ENCODE data around the gene ELMO3.
A peak's percentile ranks its signal among the peaks of the same experiment; 100 is the strongest.

ELMO3 gene

DNA sequence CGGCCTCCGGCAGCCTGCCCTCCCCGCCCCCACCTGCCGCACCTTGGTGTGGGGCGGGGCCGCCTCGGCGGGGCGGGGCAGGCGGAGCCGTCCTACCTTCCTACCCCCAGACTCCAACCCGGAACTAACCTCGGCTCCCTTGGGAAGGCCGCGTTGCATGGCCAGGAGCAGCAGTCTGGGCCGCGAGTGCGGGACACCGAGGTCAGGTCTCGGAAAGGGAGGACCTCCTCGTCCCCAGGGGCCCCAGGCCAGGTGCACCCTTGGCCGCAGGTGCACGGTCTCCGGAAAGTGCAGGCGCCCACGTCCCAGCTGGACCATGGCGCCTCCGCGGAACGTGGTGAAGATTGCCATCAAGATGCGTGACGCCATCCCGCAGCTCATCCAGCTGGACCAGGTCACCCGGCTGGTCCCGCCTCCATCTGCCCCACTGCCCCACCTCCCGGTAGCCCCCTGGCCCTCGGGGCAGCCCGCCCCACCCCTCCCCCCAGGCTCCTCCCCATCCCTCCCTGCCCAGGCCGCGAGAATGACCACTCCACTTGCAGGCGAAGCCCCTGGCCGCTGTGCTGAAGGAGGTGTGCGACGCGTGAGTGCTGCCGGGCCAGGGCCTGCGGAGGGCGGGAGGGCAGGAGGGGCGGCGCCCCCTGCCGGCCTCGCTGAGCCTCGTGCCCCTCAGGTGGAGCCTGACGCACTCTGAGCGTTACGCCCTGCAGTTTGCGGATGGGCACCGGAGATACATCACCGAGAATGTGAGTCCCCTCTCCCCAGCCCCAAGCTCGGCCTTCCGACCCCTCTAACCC lies at the start of gene ELMO3:
Gene ELMO3 (plus strand): TSS at position 121 of the 797 bp plus-strand sequence. CDS start 196 bp downstream, at position 317.
- no peak for DNase-seq (ENCODE audit: low read depth)

DNA sequence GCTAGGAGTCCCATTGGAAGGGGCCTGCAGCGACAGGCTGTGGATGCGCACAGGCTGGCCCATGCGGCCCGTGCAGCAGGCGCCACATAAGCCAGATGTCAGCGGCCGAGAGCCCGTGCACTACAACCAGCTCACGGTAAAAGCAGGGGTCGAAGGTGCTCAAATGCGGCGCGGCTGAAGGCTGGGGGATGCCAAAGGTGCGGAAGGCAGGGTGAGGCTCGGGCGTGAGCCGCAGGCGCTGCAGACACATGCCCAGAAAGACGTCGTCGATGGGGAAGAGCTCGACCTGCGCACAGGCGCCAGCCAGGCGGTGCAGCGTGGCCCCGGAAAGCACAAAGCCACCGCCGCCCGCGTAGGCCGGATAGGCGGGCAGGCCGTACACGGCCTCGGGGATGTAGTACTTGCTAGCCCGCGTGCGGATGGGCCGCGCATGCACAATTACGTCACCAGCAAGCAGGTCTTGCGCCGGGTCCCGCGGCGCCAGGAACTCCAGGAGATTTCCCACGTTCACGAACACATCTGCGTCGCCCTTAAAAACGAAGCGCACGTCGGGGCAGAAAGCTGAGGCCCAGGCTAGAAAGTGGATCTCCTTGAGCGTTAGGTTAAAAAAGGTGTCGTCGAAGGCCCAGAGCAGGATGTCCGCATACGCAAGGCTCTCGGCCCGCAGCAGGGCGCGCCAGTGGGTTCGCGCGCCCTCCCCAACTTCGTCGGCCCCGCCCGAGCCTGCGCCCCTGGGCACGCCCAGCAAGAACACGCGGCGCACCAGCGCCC lies 49.5 kb upstream of the ELMO3 start:
- DNase-seq (ENCODE audit: low read depth): no peak

GRCh38 chr16:67150047-67150832 lies 48.7 kb upstream of the ELMO3 start:
- peak; percentile 65 for DNase-seq (ENCODE audit: low read depth)

DNA sequence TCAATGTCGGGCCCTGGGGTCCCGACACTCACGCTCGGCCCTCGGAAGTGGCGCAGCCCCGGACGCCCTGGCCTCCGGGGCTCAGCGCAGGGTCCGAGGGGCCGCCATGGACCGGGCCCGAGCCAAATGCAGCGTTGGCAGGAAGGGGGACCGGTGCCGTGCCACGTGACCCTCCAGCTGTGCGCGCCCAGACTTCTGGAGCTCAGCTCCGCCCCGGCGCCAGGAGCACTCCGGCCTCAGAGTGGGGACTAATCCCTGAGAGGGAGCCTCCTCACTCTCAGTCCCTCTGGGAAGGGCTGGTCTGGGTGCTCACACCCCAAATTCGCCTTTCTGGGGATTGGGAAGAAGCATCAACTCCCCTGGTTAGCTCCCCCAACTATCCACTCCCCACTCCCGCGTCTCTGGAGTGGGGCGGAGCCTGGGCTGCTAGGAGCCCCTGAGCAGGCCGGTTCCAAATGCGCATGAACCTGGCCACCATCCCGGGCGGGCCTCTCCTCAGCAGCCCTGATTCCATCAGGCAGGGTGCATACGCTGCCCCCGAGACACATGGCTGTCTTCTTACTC lies 48.0 kb upstream of the ELMO3 start, which contains the start of gene B3GNT9:
Gene B3GNT9 (minus strand): TSS at position 166 of the 564 bp plus-strand sequence. CDS start 513 bp downstream, outside the sequence.
- peak; percentile 79 for DNase-seq (ENCODE audit: low read depth)

DNA sequence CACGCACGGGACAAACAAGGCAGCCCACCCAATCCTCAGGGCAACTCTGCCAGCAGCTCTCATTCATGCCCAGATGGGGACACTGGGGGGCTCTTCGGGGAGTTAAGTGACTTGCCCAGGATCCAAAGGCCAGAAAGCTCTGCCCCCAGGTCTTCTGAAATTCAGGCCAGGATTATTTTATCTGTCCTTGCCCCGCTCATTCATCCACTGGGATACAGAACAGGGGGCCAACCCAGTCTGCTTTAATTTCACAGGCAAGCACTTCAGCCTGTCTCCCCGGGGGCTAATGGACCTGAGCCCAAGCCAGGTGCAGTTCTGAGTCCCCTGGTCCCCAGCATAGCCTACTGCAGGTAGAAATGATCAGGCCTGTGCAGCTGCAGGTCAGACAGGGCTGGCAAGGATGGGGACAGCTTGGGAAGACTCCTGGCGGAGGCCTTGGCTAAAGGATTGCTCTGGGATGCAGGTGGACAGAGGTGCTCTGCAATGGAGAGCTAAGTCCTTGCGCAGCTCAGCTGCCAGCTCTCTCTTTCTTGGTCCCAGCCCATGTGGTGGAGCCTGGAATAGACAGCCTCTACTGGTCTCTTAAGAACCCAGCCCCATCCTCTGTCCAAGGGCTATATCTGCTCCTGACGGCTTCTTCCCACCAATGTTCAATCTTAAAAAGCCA lies 47.4 kb upstream of the ELMO3 start:
- DNase-seq (ENCODE audit: low read depth): no peak

DNA sequence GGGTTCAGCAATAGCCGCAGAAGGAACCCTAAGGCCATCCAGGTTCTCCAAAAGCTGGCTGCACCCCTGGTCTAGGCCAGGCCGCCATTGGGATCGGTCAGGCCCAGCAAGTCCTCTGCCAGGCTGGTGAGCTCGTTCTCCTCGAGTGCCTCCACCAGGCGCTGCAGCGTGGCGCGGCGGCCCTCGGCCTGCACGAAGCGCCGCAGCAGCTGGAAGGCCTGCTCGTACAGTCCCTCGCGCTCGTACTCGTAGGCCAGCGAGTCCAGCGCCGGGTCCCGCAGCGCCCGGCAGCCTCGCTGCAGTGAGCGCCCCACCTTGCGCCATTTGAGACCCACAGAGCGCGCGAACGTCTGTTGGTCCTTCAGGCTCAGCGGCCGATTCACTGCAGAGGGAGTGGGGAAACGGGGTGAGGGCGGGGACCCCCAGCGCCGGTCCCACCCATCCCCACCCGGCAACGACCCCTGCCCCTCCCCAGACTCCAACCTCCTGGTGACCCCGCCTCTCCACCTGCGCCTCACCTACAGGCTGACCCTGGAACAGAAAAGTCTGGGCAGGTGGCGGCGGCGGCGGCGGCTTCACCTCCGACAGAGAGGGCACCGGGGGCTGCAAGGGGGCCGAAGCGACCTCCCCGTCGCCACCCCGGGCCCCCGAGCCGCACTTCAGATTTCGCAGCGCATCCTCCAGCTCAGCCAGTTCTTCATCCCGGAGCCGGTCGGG lies 44.2 kb upstream of the ELMO3 start:
- no peak for DNase-seq (ENCODE audit: low read depth)

DNA sequence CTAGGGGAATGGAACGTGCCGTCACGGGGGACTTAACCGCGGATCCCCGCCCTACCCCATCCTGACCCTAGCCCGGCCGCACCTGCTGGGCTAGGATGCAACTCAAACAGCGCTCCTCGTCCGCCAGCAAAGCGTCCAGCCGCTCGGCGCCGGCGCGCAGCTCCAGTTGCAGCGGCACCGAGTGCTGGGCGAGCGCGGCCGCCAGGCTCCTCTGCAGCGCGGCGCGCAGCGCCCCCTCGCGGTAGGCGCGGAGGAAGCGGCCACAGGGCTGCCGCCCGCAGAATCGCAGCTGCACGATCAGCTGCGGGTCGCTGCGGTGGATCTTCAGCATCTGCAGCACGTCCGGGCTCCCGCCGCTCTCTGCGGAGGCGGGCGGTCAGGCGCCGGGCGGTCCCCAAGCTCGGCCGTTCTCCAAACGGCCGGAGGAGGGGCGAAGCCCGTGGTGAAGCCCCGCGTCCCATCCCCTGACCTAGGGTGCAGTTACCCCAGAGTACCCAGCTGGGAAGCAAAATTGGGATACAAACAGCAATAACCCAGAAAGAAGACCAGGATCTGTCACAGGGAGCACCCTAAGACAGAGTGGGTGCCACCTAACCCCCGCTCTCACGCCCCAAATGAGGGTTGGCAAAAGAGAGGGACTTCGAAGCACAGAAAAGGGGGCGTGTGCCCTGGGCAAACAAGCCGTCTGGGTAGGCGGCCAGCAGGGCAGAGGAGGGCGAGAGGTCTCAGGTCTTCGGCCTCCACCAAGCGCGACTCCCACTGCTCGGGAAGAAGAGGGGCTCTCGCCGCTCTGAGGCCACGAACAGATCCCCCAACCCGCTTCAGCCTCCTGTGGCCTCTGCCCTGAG lies 43.4 kb upstream of the ELMO3 start:
- peak; percentile 71 for DNase-seq (ENCODE audit: low read depth)

DNA sequence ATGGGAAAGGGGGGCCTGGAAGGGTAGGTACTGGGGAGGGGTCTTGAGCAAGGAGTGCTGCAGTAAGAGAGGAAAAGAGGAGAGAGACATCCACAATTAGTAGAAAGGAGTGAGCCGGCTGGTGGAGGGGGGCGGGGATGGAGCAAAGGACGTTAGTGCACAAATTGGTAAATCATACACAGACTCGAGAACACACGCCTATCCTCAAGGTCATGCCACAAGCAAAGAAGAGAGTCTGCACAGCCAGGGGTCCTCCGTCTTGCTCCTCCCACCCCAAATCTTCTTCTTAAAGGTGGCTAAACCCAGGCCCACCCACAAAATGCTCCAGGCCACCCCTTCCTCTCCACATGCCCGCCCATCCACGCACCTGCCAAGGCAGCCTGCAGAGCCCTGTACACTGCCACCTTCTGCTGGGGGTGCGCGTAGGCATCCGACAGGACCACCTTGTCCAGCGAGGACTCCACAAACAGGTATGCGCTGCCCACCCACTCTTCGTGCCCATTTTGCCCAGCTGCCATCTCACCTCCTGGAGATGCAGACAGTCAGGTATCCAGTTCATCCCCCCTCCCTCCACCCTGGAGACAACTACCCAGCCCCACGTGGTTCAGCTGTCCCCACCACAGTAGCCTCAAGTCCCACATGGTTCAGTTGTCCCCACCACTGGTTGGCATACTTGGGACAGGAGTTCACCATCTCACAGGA lies 42.6 kb upstream of the ELMO3 start:
- no peak for DNase-seq (ENCODE audit: low read depth)

- DNase-seq (ENCODE audit: low read depth): no peak
Measured at GRCh38 chr16:67157106-67157748, 41.7 kb upstream of the ELMO3 start.

- DNase-seq (ENCODE audit: low read depth): no peak
Measured at GRCh38 chr16:67157892-67158635, 40.9 kb upstream of the ELMO3 start.

GRCh38 chr16:67158637-67159600 lies 40.0 kb upstream of the ELMO3 start:
- DNase-seq (ENCODE audit: low read depth): peak; percentile 53

DNA sequence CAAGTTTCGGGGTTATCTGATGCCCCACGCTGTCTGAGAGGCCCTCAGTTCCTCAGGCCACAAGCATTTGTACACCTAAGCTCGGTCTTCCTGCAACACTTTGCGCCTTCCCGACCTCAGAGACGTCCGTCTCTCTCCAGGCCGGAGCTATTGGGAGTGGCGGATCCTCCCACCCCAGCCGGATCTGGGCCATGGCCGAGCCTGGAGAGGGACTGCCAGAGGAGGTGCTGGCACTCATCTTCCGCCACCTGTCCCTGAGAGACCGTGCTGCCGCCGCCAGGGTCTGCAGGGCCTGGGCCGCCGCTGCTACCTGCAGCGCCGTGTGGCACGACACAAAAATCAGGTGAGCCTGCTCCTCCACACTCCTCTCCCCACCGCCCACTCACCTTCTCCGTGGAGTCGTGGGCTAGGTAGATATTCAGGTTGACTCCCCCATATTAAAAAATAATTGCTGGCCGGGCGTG lies 37.3 kb upstream of the ELMO3 start:
- DNase-seq (ENCODE audit: low read depth): no peak

DNA sequence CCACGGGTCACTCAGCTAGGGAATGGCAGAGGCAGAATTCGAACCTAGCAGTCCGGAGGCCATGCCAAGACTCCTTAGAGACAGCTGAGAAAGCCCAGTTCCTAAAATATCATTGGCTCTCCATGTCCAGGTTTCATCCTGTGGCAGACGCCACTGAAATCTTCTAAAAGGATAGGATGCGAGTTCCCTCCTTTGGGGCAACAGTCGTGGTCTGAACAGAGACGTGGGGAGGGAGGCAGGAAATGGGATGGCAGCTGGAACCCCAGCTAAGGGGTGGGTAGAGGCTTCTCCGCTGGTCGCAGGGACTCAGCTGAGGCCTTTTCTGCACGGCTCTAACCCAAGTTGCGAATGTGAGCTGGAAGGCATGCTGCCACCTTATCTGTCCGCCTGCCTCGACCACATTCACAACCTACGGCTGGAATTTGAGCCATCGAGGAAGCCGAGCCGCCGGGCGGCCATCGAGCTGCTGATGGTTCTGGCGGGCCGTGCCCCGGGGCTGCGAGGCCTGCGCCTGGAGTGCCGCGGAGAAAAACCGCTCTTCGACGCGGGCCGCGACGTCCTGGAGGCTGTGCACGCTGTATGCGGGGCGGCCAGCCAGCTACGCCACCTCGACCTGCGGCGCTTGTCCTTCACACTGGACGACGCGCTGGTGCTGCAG lies 36.3 kb upstream of the ELMO3 start:
- no peak for DNase-seq (ENCODE audit: low read depth)

- peak; percentile 57 for DNase-seq (ENCODE audit: low read depth)
Measured at GRCh38 chr16:67163164-67163998, 35.5 kb upstream of the ELMO3 start.

- no peak for DNase-seq (ENCODE audit: low read depth)
Measured at GRCh38 chr16:67163999-67164558, 34.9 kb upstream of the ELMO3 start.

Data from EH (cell line).